CD14-positive monocyte (primary cell): ENCODE data around the gene RUNDC1. TPM values are rescaled to one million over a fixed set of nuclear protein-coding genes. Genes with fewer than 3 reads are reported as not detected.
A peak's percentile ranks its signal among the peaks of the same experiment; 100 is the strongest.

Experiments used
- DNase-seq, 3 donors: peaks; one replicate each; pipeline ENCODE4 v3.0.0-alpha.2; 2011 to 2022
- H2AFZ ChIP-seq: 2 replicates; pipeline ENCODE4 v1.6.0; 2012; ENCODE audit warnings: mild to moderate bottlenecking, low read depth, low read length, inconsistent platforms; ENCODE audit not compliant: insufficient read depth, poor library complexity, severe bottlenecking
- H3K27ac ChIP-seq, 2 donors: 1 replicate in 1 of 2; 2 replicates in 1 of 2; pipeline ENCODE4 v1.5.1; 2012 to 2013; ENCODE audit warnings: low read length in 2 of 2, control low read depth in 1 of 2, inconsistent platforms in 1 of 2, low read depth in 1 of 2, mild to moderate bottlenecking in 1 of 2
- H3K27me3 ChIP-seq, 2 donors: one replicate each; pipeline versions ENCODE4 v1.6.0 to v1.6.1; 2011 to 2013; ENCODE audit warnings: low read length in 2 of 2; ENCODE audit not compliant: control insufficient read depth in 2 of 2, insufficient read depth in 2 of 2
- H3K36me3 ChIP-seq, 2 donors: replicated peaks in 1 of 2; 1 replicate in 1 of 2; 2 replicates in 1 of 2; pipeline versions ENCODE4 v1.5.1 to v1.6.1; 2012 to 2013; ENCODE audit warnings: low read length in 2 of 2, control low read depth in 1 of 2, inconsistent platforms in 1 of 2, mild to moderate bottlenecking in 1 of 2; ENCODE audit not compliant: insufficient read depth in 2 of 2, control insufficient read depth in 1 of 2
- H3K4me1 ChIP-seq, 2 donors: 1 replicate in 1 of 2; 2 replicates in 1 of 2; pipeline versions ENCODE4 v1.5.1 to v1.6.1; 2012 to 2013; ENCODE audit warnings: low read length in 2 of 2, control low read depth in 1 of 2, inconsistent platforms in 1 of 2, mild to moderate bottlenecking in 1 of 2, moderate library complexity in 1 of 2; ENCODE audit not compliant: insufficient read depth in 2 of 2, control insufficient read depth in 1 of 2
- H3K4me2 ChIP-seq: replicated peaks from 2 replicates; pipeline ENCODE3; 2012; ENCODE audit warnings: low read length, moderate library complexity, mild to moderate bottlenecking; ENCODE audit not compliant: poor library complexity, severe bottlenecking; ENCODE audit errors: extremely low read depth
- H3K4me3 ChIP-seq, 3 experiments: fragments of 200-600 bp in 1 of 3; sonication (generic) in 1 of 3; replicated peaks in 1 of 3; 1 replicate in 2 of 3; 2 replicates in 1 of 3; pipeline ENCODE4 v1.5.1; 2011 to 2013; ENCODE audit warnings: low read length in 3 of 3, mild to moderate bottlenecking in 3 of 3, control low read depth in 2 of 3, low read depth in 2 of 3, inconsistent platforms in 1 of 3, moderate library complexity in 1 of 3
- H3K79me2 ChIP-seq: 2 replicates; pipeline ENCODE4 v1.6.0; 2012; ENCODE audit warnings: mild to moderate bottlenecking, control low read depth, inconsistent platforms, low read length, moderate library complexity; ENCODE audit not compliant: insufficient read depth
- H3K9ac ChIP-seq: 2 replicates; pipeline ENCODE4 v1.6.0; 2017; ENCODE audit warnings: low read length, mild to moderate bottlenecking; ENCODE audit not compliant: insufficient read depth, poor library complexity, severe bottlenecking
- H3K9me3 ChIP-seq, 2 donors: replicated peaks in 1 of 2; 1 replicate in 1 of 2; 2 replicates in 1 of 2; pipeline versions ENCODE4 v1.5.1 to v1.6.1; 2012 to 2013; ENCODE audit warnings: low read length in 2 of 2, control low read depth in 1 of 2; ENCODE audit not compliant: control insufficient read depth in 1 of 2, insufficient read depth in 1 of 2
- H4K20me1 ChIP-seq: 2 replicates; pipeline ENCODE4 v1.6.0; 2012; ENCODE audit warnings: mild to moderate bottlenecking, low read length, control low read depth, moderate library complexity; ENCODE audit not compliant: insufficient read depth
- H3K27ac Mint-ChIP-seq, 7 donors: one replicate each; pipeline ENCODE4 v1.8.0; 2020; ENCODE audit warnings: mild to moderate bottlenecking in 7 of 7, mixed read lengths in 7 of 7, moderate library complexity in 6 of 7, inconsistent platforms in 2 of 7
- H3K27me3 Mint-ChIP-seq, 3 donors: one replicate each; pipeline ENCODE4 v1.8.0; 2021 to 2022; ENCODE audit warnings: low read depth in 3 of 3, mild to moderate bottlenecking in 3 of 3, mixed read lengths in 3 of 3, moderate library complexity in 3 of 3, inconsistent platforms in 1 of 3
- H3K36me3 Mint-ChIP-seq, 2 donors: one replicate each; pipeline ENCODE4 v1.8.0; 2020; ENCODE audit warnings: mixed read lengths in 2 of 2, inconsistent platforms in 1 of 2, mild to moderate bottlenecking in 1 of 2
- H3K4me1 Mint-ChIP-seq: one replicate; pipeline ENCODE4 v1.8.0; 2020; ENCODE audit warnings: mild to moderate bottlenecking, mixed read lengths
- H3K4me3 Mint-ChIP-seq, 2 donors: one replicate each; pipeline ENCODE4 v1.8.0; 2020; ENCODE audit warnings: mild to moderate bottlenecking in 2 of 2, mixed read lengths in 2 of 2, moderate library complexity in 1 of 2
- H3K9me3 Mint-ChIP-seq, 7 donors: one replicate each; pipeline ENCODE4 v1.8.0; 2020 to 2022; ENCODE audit warnings: mixed read lengths in 7 of 7, mild to moderate bottlenecking in 6 of 7, moderate library complexity in 6 of 7, inconsistent platforms in 2 of 7
- WGBS: methylation state at CpG from one replicate; pipeline ENCODE4 v1.1.5; 2013; ENCODE audit warnings: missing lambda C conversion rate; ENCODE audit not compliant: insufficient coverage; 5-methylcytosine and 5-hydroxymethylcytosine counted together
- intact Hi-C, 2 donors: fragments of 100-400 bp; cut with micrococcal nuclease; formaldehyde crosslinking; loops; one replicate each; pipeline versions ENCODE4 v1.15.0 to v1.15.1; 2023
- polyA plus RNA-seq, 3 donors: library from polyadenylated mRNA; depleted of rRNA in 1 of 3; unstranded in 2 of 3; stranded (reverse) in 1 of 3; fragments of 300-500 nt in 2 of 3; fragments of >200 nt in 1 of 3; fragmentation: Illumina TruSeq in 2 of 3; gene quantifications; 1 replicate in 2 of 3; 2 replicates in 1 of 3; pipeline ENCODE4 v1.2.3, GENCODE V29; 2012 to 2021
- TF ChIP-seq, protein P1 (sequence below): fragments of 200-600 bp; IDR thresholded peaks from one replicate; pipeline ENCODE4 v1.8.0; 2022; ENCODE audit warnings: antibody characterized with exemption, mild to moderate bottlenecking

RUNDC1 gene
- polyA plus RNA-seq, 3 donors, result 7.5 to 10.3 (median 9.9) TPM

- Histone ChIP-seq H2AFZ (peak overlapping the region; percentile 57), H3K27ac (no peak overlapping the region), H3K79me2 (peaks cover 19% of the 10 kb centered on the region), H3K4me1 (peaks cover 53 to 58% of the 10 kb centered on the region in 2 donors), H3K9ac (no peak overlapping the region), H3K4me3 (peak overlapping the region in 1 of 3 experiments; percentile 30), H3K27me3 (peaks cover 0 to 6% of the 10 kb centered on the region in 2 donors), H3K36me3 (peaks cover 7 to 13% of the 10 kb centered on the region in 2 donors), H3K4me2 (peak overlapping the region; percentile 100), H3K9me3 (no peaks in the 10 kb centered on the region), H4K20me1 (peaks cover 17% of the 10 kb centered on the region)
- Mint-ChIP-seq H3K27ac (peak overlapping the region in 6 of 7 donors; percentile 62 to 85 (median 77)), H3K4me3 (peak overlapping the region; percentile 60 to 64), H3K9me3 (peaks cover 0 to 2% (median 0%) of the 10 kb centered on the region in 7 donors), H3K27me3 (peaks cover 5 to 13% (median 8%) of the 10 kb centered on the region in 3 donors), H3K36me3 (peaks cover 15 to 17% of the 10 kb centered on the region in 2 donors), H3K4me1 (peaks cover 57% of the 10 kb centered on the region)
- no peak for DNase-seq
- intact Hi-C loops, result loop anchor here in 1 of 2 donors (10.0 kb wide), 2 partner anchors 105 to 155 kb away; partner anchors contain the start of genes BRCA1 and NBR1
- TF ChIP-seq, protein P1, sequence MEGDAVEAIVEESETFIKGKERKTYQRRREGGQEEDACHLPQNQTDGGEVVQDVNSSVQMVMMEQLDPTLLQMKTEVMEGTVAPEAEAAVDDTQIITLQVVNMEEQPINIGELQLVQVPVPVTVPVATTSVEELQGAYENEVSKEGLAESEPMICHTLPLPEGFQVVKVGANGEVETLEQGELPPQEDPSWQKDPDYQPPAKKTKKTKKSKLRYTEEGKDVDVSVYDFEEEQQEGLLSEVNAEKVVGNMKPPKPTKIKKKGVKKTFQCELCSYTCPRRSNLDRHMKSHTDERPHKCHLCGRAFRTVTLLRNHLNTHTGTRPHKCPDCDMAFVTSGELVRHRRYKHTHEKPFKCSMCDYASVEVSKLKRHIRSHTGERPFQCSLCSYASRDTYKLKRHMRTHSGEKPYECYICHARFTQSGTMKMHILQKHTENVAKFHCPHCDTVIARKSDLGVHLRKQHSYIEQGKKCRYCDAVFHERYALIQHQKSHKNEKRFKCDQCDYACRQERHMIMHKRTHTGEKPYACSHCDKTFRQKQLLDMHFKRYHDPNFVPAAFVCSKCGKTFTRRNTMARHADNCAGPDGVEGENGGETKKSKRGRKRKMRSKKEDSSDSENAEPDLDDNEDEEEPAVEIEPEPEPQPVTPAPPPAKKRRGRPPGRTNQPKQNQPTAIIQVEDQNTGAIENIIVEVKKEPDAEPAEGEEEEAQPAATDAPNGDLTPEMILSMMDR, result no peak
- WGBS, result no CpG with 5 or more reads among the region's 6 CpGs
Measured at GRCh38 chr17:43020030-43020621, 39.8 kb downstream of the RUNDC1 start.

GRCh38 chr17:43020789-43021740, 40.7 kb downstream of the RUNDC1 start:
- Histone ChIP-seq H3K27me3 (peaks cover 0 to 15% of the 10 kb centered on the region in 2 donors), H3K9ac (peak overlapping the region; percentile 78), H2AFZ (peak overlapping the region; percentile 96), H3K36me3 (peaks cover 2 to 4% of the 10 kb centered on the region in 2 donors), H3K27ac (peak overlapping the region in 1 of 2 donors; percentile 31), H3K4me1 (peaks cover 53 to 58% of the 10 kb centered on the region in 2 donors), H3K9me3 (no peaks in the 10 kb centered on the region), H3K4me2 (peak overlapping the region; percentile 100), H4K20me1 (peaks cover 17% of the 10 kb centered on the region), H3K79me2 (peaks cover 19% of the 10 kb centered on the region), H3K4me3 (peak overlapping the region; percentile 72 to 94 (median 90))
- Mint-ChIP-seq H3K9me3 (peaks cover 0 to 3% (median 0%) of the 10 kb centered on the region in 7 donors), H3K36me3 (peaks cover 6 to 12% of the 10 kb centered on the region in 2 donors), H3K4me1 (peaks cover 52% of the 10 kb centered on the region), H3K27ac (peak overlapping the region; percentile 25 to 87 (median 85)), H3K27me3 (peaks cover 8 to 21% (median 16%) of the 10 kb centered on the region in 3 donors), H3K4me3 (peak overlapping the region; percentile 94 to 96)
- peak; percentile 59 to 76 (median 62) for DNase-seq
- TF ChIP-seq, protein P1, result no peak
- WGBS, result 43% methylated on average over 6 of the region's 40 CpGs
- intact Hi-C loops, result loop anchor here in 1 of 2 donors (10.0 kb wide), 2 partner anchors 104 to 154 kb away; partner anchors contain the start of genes BRCA1 and NBR1
